Subcutaneous adipose tissue (tissue), 4 donors: Measurements from ENCODE around the gene ST14. TPM values are rescaled to one million over a fixed set of nuclear protein-coding genes. Genes with fewer than 3 reads are reported as not detected.

Source experiments
- total RNA-seq, 4 donors: library from RNA; depleted of rRNA; stranded (reverse); fragments of >200 nt; gene quantifications; one replicate each; pipeline ENCODE4 v1.1.0, GENCODE V29; 2016
- TF ChIP-seq, protein P1 (sequence below): fragments of 450-650 bp; IDR thresholded peaks from one replicate; pipeline ENCODE4 v1.5.1; 2016; ENCODE audit warnings: low read depth, mild to moderate bottlenecking, control low read depth, antibody characterized with exemption, moderate library complexity

The ST14 gene
- total RNA-seq, 4 donors from 2014 or later: 2.8 to 113 (median 8.1) TPM

DNA sequence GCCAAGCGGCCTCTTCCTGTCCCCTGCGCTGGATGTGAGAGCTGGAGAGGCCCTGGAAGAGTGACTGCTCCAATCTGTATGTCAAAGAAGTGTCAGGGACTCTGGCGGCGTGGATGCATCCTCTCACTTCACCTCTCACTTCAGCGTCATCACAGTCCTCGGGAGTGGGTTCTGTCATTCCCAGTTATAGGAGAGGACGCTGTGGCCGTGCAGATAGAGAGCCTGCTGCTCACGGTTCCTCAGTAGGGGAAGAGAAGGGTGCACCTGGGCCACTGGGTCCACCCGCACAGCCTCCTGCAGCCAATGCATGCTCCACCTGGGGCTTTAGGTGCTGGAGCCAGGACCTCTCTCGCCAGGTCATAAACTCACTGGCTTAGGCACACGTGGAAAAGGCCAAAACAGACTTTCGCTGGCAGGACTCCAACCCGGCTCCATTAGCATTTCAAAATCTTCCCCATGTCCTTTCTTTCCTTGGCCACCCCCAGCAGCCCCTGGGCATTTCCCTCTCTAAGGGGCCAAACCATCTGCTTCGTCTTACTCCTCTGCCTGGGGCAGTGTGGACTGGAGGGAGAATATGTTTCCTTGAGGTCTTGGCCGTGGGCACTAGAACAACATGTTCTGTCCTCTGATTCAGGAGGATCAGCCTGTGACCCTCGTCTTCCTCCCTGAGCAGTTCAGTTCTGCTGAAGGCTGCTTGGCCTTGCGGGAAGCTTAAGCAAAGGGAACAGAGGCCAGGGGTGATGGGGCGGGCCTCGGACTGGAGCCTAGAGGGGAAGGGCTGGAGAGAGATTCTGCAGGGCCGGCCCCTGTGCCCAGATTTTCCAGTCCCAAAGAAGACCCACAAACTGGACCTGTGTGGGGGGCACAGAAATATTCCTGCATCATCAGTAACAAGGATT, 57.8 kb downstream of the ST14 start:
- TF ChIP-seq, protein P1, sequence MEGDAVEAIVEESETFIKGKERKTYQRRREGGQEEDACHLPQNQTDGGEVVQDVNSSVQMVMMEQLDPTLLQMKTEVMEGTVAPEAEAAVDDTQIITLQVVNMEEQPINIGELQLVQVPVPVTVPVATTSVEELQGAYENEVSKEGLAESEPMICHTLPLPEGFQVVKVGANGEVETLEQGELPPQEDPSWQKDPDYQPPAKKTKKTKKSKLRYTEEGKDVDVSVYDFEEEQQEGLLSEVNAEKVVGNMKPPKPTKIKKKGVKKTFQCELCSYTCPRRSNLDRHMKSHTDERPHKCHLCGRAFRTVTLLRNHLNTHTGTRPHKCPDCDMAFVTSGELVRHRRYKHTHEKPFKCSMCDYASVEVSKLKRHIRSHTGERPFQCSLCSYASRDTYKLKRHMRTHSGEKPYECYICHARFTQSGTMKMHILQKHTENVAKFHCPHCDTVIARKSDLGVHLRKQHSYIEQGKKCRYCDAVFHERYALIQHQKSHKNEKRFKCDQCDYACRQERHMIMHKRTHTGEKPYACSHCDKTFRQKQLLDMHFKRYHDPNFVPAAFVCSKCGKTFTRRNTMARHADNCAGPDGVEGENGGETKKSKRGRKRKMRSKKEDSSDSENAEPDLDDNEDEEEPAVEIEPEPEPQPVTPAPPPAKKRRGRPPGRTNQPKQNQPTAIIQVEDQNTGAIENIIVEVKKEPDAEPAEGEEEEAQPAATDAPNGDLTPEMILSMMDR: no peak

DNA sequence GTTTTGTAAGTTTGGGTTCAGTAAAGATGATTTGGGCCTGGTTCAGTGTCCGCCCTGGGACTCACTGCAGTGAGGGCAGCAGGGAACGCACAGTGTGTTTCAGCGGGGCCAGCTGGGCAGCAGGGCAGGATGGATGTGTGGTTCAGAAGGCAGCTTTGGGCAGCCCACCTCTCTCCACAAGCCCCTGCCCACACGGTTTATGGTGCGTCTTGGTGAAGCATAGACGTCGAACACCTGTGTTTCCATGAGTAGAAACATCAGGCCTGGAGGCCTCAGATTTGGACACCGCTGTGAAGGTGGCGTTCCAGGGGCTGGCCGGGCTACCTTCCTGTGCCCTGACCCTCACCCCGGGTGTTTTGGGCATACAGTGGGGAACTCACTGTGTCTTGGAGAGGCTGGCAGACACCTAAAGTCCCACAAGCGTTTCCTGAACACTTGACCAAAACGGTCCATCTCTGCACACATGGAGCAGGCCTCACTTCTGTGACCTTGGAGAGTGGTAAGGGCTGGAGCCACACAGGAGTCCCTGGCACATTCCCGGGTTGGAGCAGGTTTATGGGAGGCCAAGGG, 59.0 kb downstream of the ST14 start:
- TF ChIP-seq, protein P1: no peak

DNA sequence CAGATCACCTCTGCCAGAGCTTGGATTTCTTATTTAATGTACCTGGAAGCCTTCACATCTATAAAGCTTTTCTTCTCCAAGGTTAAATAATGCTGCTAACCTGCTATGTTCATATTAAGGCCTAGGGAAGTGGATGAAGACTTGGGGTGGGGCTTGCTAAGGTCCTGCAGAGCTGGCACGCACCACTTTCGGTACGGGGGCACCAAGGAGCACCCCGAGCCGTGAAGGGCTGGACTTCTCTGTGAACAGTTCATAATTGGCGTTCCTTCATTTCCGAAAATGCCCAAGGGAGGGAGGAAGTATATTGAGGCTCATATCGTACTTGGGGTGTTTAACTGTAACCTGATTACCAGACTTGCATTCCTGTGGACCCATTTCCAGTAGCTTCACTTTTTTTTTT, 59.6 kb downstream of the ST14 start:
- TF ChIP-seq, protein P1: no peak

DNA sequence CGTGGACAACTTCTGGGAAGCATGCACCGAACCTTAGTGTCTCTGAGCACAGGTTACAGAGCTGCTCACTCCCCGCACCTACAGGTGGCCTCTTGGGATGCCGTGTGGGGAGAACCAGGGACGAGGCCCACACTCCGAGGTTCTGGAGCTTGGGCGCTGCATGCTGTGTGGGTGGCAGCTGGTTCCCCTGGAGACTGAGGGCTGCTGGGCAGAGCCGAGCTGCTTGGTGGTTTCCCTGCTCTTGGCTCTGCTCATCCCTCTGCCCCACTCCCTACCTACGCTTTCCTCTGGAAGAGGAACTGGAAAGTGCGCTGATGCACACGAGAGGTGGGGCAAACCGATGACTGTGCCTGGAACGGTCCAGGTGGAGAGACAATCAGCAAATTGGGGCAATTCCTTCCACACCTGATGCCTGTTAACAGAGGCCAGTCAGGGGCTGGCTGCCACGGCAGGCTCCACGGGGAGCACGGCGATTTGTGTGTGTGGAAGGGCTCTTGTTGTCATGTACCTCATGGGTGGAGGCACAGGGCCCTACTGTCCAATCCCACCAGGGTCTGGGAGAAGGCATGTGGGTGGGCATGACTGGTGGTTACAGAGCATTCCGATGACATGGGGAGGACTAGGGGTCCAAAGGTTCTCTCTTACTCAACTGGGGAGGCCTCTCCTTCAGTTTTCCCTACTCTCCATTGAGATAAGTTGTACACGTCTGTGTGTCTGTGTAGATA, 60.9 kb downstream of the ST14 start:
- TF ChIP-seq, protein P1: no peak

DNA sequence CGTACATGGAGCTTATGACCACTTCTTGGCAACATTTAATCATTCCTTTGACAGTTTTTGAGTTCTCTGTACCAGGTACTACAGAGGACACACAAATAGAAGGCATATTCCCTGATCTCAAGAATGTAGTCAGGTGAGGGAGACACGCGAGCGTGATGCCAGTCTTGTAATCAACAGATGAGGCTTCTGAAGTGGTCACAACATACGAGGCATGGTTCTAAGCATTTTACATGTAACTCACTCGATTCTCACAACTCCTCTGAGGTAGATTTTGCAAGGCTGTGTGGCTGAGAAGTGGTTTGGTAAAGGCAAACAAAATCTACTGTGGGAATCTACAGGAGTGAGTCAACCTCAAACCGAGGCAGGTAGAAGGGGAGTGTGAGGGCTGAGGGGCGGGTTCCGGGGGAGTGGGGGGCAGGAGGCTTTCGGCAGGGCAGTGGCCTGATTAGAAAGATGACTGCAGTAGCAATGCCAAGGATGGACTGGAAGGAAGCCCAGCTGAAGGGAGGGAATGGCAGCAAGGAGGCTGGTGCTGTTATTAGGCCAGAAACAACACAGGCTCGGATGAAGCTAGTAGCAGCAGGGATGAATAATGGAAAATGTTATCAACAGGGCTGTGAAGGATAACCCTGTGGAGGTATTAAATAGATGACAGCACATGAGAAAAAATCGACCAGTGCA, 63.8 kb downstream of the ST14 start:
- TF ChIP-seq, protein P1: no peak

DNA sequence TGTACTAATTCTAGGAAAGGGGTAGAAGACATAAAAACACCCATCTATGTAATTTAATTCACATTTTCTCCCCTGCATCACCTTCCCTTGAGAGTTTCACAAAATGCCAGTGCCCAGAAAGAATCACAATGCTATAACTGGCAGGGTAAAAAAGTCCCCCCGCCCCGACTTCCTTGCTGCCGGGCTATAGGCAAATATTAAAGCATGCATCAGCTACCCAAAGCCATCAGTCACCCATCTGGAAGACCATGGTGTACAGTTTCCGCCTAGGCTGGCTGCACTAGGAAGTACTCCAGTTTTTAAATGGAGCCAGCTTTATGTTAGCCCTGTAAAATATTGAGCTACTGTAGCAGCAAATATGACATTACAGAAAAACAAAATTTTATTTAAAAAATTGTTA, 67.8 kb downstream of the ST14 start:
- TF ChIP-seq, protein P1: no peak
